Left kidney (tissue), 1 donor: ENCODE measurements around the gene GRIN3B. TPM values are rescaled to one million over a fixed set of nuclear protein-coding genes. Genes with fewer than 3 reads are reported as not detected.

Experiments used
- polyA plus RNA-seq: library from polyadenylated mRNA; unstranded; fragments of 120-200 nt; gene quantifications from one replicate; pipeline ENCODE4 v1.2.1, GENCODE V29; 2013; ENCODE audit not compliant: insufficient read length

The GRIN3B gene
- polyA plus RNA-seq, 1 donor: 0.71 TPM

Other genes with a start within 250 kb of the GRIN3B start
- gene MISP, start 249.3 kb upstream of the GRIN3B start, polyA plus RNA-seq: 7.0 TPM
- gene PTBP1, start 203.0 kb upstream of the GRIN3B start, polyA plus RNA-seq: 395 TPM
- 9.4 TPM for gene PLPPR3, start 178.5 kb upstream of the GRIN3B start, polyA plus RNA-seq
- 0.81 TPM for gene AZU1, start 172.6 kb upstream of the GRIN3B start, polyA plus RNA-seq
- gene PRTN3, start 159.4 kb upstream of the GRIN3B start, polyA plus RNA-seq: 0.67 TPM
- 0.20 TPM for gene ELANE, start 148.1 kb upstream of the GRIN3B start, polyA plus RNA-seq
- 2.1 TPM for gene CFD, start 140.8 kb upstream of the GRIN3B start, polyA plus RNA-seq
- 45.7 TPM for gene MED16, start 107.2 kb upstream of the GRIN3B start, polyA plus RNA-seq
- not detected for gene RNU6-9, start 106.9 kb upstream of the GRIN3B start, polyA plus RNA-seq
- 34.8 TPM for gene R3HDM4, start 87.2 kb upstream of the GRIN3B start, polyA plus RNA-seq
- 0.25 TPM for gene KISS1R, start 83.1 kb upstream of the GRIN3B start, polyA plus RNA-seq
- 28.3 TPM for gene ARID3A, start 74.4 kb upstream of the GRIN3B start, polyA plus RNA-seq
- 30.4 TPM for gene WDR18, start 16.1 kb upstream of the GRIN3B start, polyA plus RNA-seq
- gene TMEM259, start 20.7 kb downstream of the GRIN3B start, polyA plus RNA-seq: 92.5 TPM
- not detected for gene RNU6-2, start 21.1 kb downstream of the GRIN3B start, polyA plus RNA-seq
- gene CNN2, start 26.2 kb downstream of the GRIN3B start, polyA plus RNA-seq: 164 TPM
- 7.6 TPM for gene ABCA7, start 39.7 kb downstream of the GRIN3B start, polyA plus RNA-seq
- 7.2 TPM for gene ARHGAP45, start 66.7 kb downstream of the GRIN3B start, polyA plus RNA-seq
- 130 TPM for gene POLR2E, start 95.0 kb downstream of the GRIN3B start, polyA plus RNA-seq
- 224 TPM for gene GPX4, start 103.6 kb downstream of the GRIN3B start, polyA plus RNA-seq
- 15.1 TPM for gene SBNO2, start 173.8 kb downstream of the GRIN3B start, polyA plus RNA-seq
- 56.2 TPM for gene STK11, start 205.4 kb downstream of the GRIN3B start, polyA plus RNA-seq
- 1.4 TPM for gene CBARP, start 237.6 kb downstream of the GRIN3B start, polyA plus RNA-seq
- gene ATP5F1D, start 241.3 kb downstream of the GRIN3B start, polyA plus RNA-seq: 76.3 TPM
- gene MIDN, start 248.2 kb downstream of the GRIN3B start, polyA plus RNA-seq: 43.8 TPM